ENCODE measurements around the gene LZTFL1.

DNA sequence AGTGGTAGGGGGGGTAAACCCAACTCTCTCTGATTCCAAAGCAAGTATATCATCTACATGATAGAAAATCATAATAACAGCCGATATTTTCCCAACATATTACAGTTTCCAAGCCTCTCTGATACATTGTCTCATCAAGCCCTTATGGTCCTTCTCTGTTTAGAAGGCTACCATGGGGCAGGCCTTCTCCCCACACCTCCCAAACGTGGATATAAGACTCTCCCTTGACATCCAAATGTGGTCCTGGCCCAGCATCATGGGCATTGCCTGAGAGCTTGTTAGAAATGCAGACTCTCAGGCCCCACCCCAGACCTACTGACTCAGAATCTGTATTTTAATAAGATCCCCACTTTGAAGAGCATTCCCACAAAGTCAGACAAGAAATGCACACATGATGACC is 26.7 kb upstream of the LZTFL1 start:
- TF ChIP-seq, protein P1, sequence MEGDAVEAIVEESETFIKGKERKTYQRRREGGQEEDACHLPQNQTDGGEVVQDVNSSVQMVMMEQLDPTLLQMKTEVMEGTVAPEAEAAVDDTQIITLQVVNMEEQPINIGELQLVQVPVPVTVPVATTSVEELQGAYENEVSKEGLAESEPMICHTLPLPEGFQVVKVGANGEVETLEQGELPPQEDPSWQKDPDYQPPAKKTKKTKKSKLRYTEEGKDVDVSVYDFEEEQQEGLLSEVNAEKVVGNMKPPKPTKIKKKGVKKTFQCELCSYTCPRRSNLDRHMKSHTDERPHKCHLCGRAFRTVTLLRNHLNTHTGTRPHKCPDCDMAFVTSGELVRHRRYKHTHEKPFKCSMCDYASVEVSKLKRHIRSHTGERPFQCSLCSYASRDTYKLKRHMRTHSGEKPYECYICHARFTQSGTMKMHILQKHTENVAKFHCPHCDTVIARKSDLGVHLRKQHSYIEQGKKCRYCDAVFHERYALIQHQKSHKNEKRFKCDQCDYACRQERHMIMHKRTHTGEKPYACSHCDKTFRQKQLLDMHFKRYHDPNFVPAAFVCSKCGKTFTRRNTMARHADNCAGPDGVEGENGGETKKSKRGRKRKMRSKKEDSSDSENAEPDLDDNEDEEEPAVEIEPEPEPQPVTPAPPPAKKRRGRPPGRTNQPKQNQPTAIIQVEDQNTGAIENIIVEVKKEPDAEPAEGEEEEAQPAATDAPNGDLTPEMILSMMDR (IDR thresholded peaks at IDR 0.05): no peak
- TF ChIP-seq POLR2A (IDR thresholded peaks at IDR 0.05): no peak
